Thyroid gland (tissue), 4 donors: ENCODE results near the gene PTBP1.
A peak's percentile ranks its signal among the peaks of the same experiment; 100 is the strongest.

Source experiments
- CTCF ChIP-seq, 6 experiments: fragments of 200-600 bp in 3 of 6; fragments of 450-650 bp in 3 of 6; sonication (generic) in 3 of 6; IDR thresholded peaks; one replicate each; pipeline ENCODE4 v1.5.1; 2016 to 2019; ENCODE audit warnings: antibody characterized with exemption in 6 of 6, mild to moderate bottlenecking in 2 of 6, inconsistent platforms in 1 of 6, moderate library complexity in 1 of 6
- POLR2A ChIP-seq, 2 donors: fragments of 450-650 bp; IDR thresholded peaks; one replicate each; pipeline ENCODE4 v1.6.1; 2017; ENCODE audit warnings: antibody characterized with exemption in 2 of 2, mild to moderate bottlenecking in 2 of 2, moderate library complexity in 1 of 2

DNA sequence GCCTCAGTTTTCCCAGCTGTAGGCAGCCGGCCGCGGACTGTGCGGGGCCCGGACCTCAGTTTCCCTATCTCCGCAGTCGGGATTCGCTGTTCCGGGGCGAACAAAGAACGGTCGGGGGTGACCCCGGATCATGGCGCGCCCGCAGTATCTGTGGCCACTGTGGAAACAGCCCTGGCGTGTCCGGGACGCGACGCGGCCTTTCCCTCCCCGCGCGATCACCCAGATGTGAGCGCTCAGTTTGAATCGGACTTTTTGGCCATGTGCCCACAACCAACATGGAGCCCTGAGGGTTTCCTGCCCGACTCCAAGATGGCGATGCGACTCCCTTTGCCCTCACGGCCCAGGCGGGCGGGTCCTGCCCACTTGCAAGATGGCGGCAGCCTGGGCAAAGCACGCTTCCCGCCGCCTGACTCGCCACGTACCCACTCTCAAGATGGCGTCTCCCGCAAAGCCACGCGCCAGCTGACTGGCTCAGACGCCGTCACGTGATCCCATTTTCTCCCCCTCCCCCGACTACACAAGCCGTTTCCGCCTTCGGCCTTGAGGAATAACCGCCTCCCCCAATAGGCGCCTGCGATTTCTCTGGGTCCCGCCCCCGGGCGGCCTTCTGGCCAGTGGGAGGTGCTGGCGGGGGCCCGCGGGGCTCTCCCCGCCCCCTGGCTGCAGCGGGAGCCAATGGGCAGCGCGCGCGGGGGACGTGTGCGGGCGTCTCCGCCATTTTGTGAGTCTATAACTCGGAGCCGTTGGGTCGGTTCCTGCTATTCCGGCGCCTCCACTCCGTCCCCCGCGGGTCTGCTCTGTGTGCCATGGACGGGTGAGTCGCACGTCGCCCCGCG lies at the start of gene PTBP1:
- TF ChIP-seq POLR2A (IDR thresholded peaks at IDR 0.05) (peak in 1 of 2 donors; percentile 80), CTCF (IDR thresholded peaks at IDR 0.05) (no peak)
